ENCODE measurements around the gene CYB5D1. TPM values are rescaled to one million over a fixed set of nuclear protein-coding genes. Genes with fewer than 3 reads are reported as not detected.

The CYB5D1 gene
- total RNA-seq, 1 experiment from 2014 or later = 18.0 TPM

DNA sequence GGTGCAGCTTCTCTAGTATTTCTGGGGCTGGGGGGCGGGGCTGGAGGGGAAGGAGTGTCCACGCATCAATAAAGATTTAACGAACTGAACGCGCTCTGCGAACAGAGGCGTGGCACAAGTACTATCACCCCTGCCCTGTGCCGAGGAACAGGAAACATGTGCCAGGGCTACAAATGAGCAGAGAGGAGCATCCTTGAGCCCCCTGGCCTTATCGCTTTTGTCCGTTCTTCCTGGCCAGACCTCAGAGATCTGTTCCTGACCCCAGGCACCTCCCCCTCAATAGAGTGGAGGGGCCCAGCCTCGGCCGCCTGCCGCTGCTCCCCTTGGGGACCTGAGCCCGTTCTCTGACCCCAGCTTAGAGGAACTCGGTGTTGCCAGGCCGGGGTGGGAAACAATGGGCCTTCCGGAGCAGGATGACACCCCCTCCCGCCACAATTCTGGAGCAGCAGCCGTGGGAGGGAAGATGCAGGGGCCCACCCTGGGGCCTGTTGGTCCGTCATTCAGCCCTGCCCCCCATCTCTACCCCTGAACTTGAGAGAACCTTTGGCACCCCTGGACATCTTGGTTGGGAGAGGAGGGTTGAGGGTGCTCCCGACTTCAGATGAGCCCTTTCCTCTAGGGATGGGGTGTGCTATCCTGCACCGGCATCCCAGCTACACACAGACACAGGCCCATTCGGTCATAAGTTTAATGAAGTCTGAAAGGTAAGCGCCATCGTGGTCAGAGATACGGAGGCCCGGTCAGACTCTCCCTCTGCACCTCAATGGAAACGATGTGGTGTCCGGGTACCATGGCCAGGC is 1.6 kb upstream of the CYB5D1 start:
- no peak overlapping the region for H4K91ac ChIP-seq (ENCODE audit: insufficient read length, low read depth, low read length)
- H2AFZ ChIP-seq (ENCODE audit: low read length) = no peak overlapping the region
- no peak overlapping the region for H3K27ac ChIP-seq (ENCODE audit: insufficient read length, low read depth, low read length)
- peaks cover 30% of the 10 kb centered on the region; the same call in 1 of the 2 replicates for H3K27me3 ChIP-seq (ENCODE audit: insufficient read depth, low read length)
- no peaks in the 10 kb centered on the region for H3K9me3 ChIP-seq (ENCODE audit: control insufficient read depth, low read depth, low read length)
- H3K4ac ChIP-seq (ENCODE audit: low read depth, low read length) = no peak overlapping the region
- no peak overlapping the region for H3K9ac ChIP-seq (ENCODE audit: extremely low read depth, insufficient read length, low read length)
- no peak overlapping the region for H4K8ac ChIP-seq (replicated peaks; ENCODE audit: insufficient read length, low read depth, low read length)
- peaks cover 35% of the 10 kb centered on the region for H3K23me2 ChIP-seq (ENCODE audit: insufficient read length, low read depth, low read length, poor library complexity, severe bottlenecking)
- no peak overlapping the region for H2BK15ac ChIP-seq (ENCODE audit: low read depth, low read length)
- H3K4me1 Mint-ChIP-seq = peaks cover 19 to 32% of the 10 kb centered on the region in 2 experiments
- H2AK5ac ChIP-seq (ENCODE audit: insufficient read length, low read length) = no peak overlapping the region
- H3K56ac ChIP-seq (ENCODE audit: insufficient read length, low read depth, low read length) = no peak overlapping the region
- no peaks in the 10 kb centered on the region for H3K79me1 ChIP-seq (ENCODE audit: insufficient read depth, low read depth, low read length, poor library complexity, severe bottlenecking)
- no peak overlapping the region for H3K23ac ChIP-seq (ENCODE audit: insufficient read length, low read depth, low read length)
- H3K79me2 ChIP-seq (ENCODE audit: insufficient read depth, low read length) = no peaks in the 10 kb centered on the region
- no peak overlapping the region for H2BK5ac ChIP-seq (ENCODE audit: insufficient read length, low read length)
- peaks cover 18% of the 10 kb centered on the region for H3K27me3 Mint-ChIP-seq (ENCODE audit: low read depth)
- H2BK20ac ChIP-seq (ENCODE audit: low read depth, low read length, poor library complexity, severe bottlenecking) = no peak overlapping the region
- peaks cover 0 to 30% (median 14%) of the 10 kb centered on the region in 3 experiments; a peak in 4 of 7 replicates for H3K36me3 Mint-ChIP-seq (ENCODE audit: insufficient read depth in 1 of 3, low read depth in 3 of 3)
- H3K14ac ChIP-seq (ENCODE audit: insufficient read depth, low read length) = no peak overlapping the region
- no peak overlapping the region for H2BK120ac ChIP-seq (ENCODE audit: low read depth, low read length, poor library complexity, severe bottlenecking)
- H3K4me1 ChIP-seq (ENCODE audit: insufficient read depth, low read length) = no peaks in the 10 kb centered on the region; the same call in 1 of the 2 replicates
- TF ChIP-seq, protein P1, sequence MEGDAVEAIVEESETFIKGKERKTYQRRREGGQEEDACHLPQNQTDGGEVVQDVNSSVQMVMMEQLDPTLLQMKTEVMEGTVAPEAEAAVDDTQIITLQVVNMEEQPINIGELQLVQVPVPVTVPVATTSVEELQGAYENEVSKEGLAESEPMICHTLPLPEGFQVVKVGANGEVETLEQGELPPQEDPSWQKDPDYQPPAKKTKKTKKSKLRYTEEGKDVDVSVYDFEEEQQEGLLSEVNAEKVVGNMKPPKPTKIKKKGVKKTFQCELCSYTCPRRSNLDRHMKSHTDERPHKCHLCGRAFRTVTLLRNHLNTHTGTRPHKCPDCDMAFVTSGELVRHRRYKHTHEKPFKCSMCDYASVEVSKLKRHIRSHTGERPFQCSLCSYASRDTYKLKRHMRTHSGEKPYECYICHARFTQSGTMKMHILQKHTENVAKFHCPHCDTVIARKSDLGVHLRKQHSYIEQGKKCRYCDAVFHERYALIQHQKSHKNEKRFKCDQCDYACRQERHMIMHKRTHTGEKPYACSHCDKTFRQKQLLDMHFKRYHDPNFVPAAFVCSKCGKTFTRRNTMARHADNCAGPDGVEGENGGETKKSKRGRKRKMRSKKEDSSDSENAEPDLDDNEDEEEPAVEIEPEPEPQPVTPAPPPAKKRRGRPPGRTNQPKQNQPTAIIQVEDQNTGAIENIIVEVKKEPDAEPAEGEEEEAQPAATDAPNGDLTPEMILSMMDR (conservative IDR thresholded peaks at IDR 0.05) = no peak
- H2BK12ac ChIP-seq (ENCODE audit: insufficient read length, low read depth, low read length) = no peak overlapping the region
- no peak overlapping the region for H3K4me3 Mint-ChIP-seq
- H3T11ph ChIP-seq (ENCODE audit: low read length) = no peak overlapping the region
- no peak overlapping the region for H3K18ac ChIP-seq (ENCODE audit: insufficient read length, low read depth, low read length)
- H4K5ac ChIP-seq (ENCODE audit: insufficient read length, low read depth, low read length) = no peak overlapping the region
- H3K4me2 ChIP-seq (ENCODE audit: insufficient read depth, insufficient read length, low read length) = peak overlapping the region; percentile 97
- H3K9me3 Mint-ChIP-seq = 0 out of 5 replicates have a peak, but pooled peaks cover 0 to 3% of the 10 kb centered on the region in 2 experiments
- H3K27ac Mint-ChIP-seq = no peak overlapping the region; a peak in 1 of 7 replicates
- DNase-seq = peak; percentile 42
- no peaks in the 10 kb centered on the region for H4K20me1 ChIP-seq (ENCODE audit: control insufficient read depth, insufficient read depth, insufficient read length)
- no CpG with 5 or more reads among the region's 29 CpGs for WGBS (ENCODE audit: extremely low coverage, insufficient read length, low lambda C conversion rate)
